GM12878 (cell line): ENCODE data around the gene C9orf72. TPM values are rescaled to one million over a fixed set of nuclear protein-coding genes. Genes with fewer than 3 reads are reported as not detected.

Experiments
- ATAC-seq: fragments of 200-7000 bp; cut with Tn5 transposase; 3 replicates; pipeline ENCODE4 v1.9.1; 2020; ENCODE audit warnings: mild to moderate bottlenecking, moderate library complexity
- BruUV-seq: library from RNA; stranded (reverse); fragments of 400-500 nt; replicated peaks from 2 replicates; lab custom pipeline; 2021; lab: Mats Ljungman, UMichigan
- CTCF ChIA-PET: fragments of 300-600 bp; sonication (Branson Sonifier 250); formaldehyde crosslinking; extraction: SDS; loops from one replicate; lab custom pipeline; 2021; ENCODE audit warnings: inconsistent platforms; lab: Yijun Ruan, JAX
- POLR2A ChIA-PET: fragments of 350-600 bp; formaldehyde crosslinking; extraction: SDS; loops from one replicate; lab custom pipeline; 2021; ENCODE audit warnings: inconsistent platforms; lab: Charles Lee
- RAD21 ChIA-PET: fragments of 300-600 bp; sonication (Branson Sonifier 250); formaldehyde crosslinking; loops from one replicate; lab custom pipeline; 2023; ENCODE audit warnings: antibody characterized with exemption; ENCODE audit not compliant: unreplicated experiment; lab: Charles Lee
- SMC1A ChIA-PET: fragments of 300-600 bp; sonication (Branson Sonifier 250); formaldehyde crosslinking; loops from one replicate; lab custom pipeline; 2023; ENCODE audit not compliant: unreplicated experiment, uncharacterized antibody; lab: Charles Lee
- DNase-seq: peaks from one replicate; pipeline ENCODE4 v3.0.0-alpha.2; 2011; ENCODE audit warnings: low read depth, low spot score
- FAIRE-seq: peaks from 3 replicates; lab custom pipeline; 2011; peaks lifted over from hg19 to GRCh38; lab: Jason Lieb, UNC
- H2AFZ ChIP-seq: 2 replicates; pipeline ENCODE4 v1.6.0; 2011; ENCODE audit warnings: low read depth, low read length, control low read depth; ENCODE audit not compliant: control insufficient read depth
- H3K27ac ChIP-seq: 2 replicates; pipeline ENCODE4 v1.5.1; 2011; ENCODE audit warnings: control low read depth; ENCODE audit not compliant: control insufficient read depth, insufficient read depth
- H3K27me3 ChIP-seq, 2 experiments: replicated peaks in 1 of 2; 2 replicates each; pipeline versions ENCODE4 v1.6.0 to v1.6.1; 2011; ENCODE audit warnings: low read length in 1 of 2; ENCODE audit not compliant: control insufficient read depth in 2 of 2, insufficient read depth in 2 of 2
- H3K36me3 ChIP-seq, 2 experiments: 2 replicates each; pipeline ENCODE4 v1.5.1; 2011; ENCODE audit warnings: low read length in 1 of 2; ENCODE audit not compliant: control insufficient read depth in 2 of 2, insufficient read depth in 2 of 2
- H3K4me1 ChIP-seq: 2 replicates; pipeline ENCODE4 v1.6.1; 2011; ENCODE audit warnings: mild to moderate bottlenecking, low read length, moderate library complexity, mixed read lengths; ENCODE audit not compliant: control insufficient read depth, insufficient read depth
- H3K4me2 ChIP-seq: 2 replicates; pipeline ENCODE4 v1.6.0; 2011; ENCODE audit warnings: control low read depth; ENCODE audit not compliant: control insufficient read depth, insufficient read depth
- H3K4me3 ChIP-seq: fragments of 200-600 bp; sonication (generic); 2 replicates; pipeline ENCODE4 v1.5.1; 2016
- H3K79me2 ChIP-seq: 2 replicates; pipeline ENCODE4 v1.6.0; 2011; ENCODE audit warnings: low read length; ENCODE audit not compliant: control insufficient read depth, insufficient read depth
- H3K9ac ChIP-seq: 2 replicates; pipeline ENCODE4 v1.8.0; 2011; ENCODE audit warnings: low read length, control low read depth, mixed read lengths; ENCODE audit not compliant: control insufficient read depth, insufficient read depth
- H3K9me3 ChIP-seq: replicated peaks from 3 replicates; pipeline ENCODE4 v1.5.1; 2011; ENCODE audit warnings: mild to moderate bottlenecking, low read length; ENCODE audit not compliant: control insufficient read depth, insufficient read depth
- H4K20me1 ChIP-seq: 2 replicates; pipeline ENCODE4 v1.6.0; 2011; ENCODE audit not compliant: control insufficient read depth, insufficient read depth
- BCLAF1 ChIP-seq: fragments of 450-650 bp; IDR thresholded peaks from 2 replicates; pipeline ENCODE4 v1.6.1; 2017; ENCODE audit warnings: antibody characterized with exemption, mild to moderate bottlenecking, moderate library complexity
- EZH2 ChIP-seq: IDR thresholded peaks from 2 replicates; pipeline ENCODE4 v1.6.1; 2012; ENCODE audit warnings: low read depth, mild to moderate bottlenecking, control low read depth, inconsistent platforms, low read length, borderline replicate concordance; ENCODE audit not compliant: control insufficient read depth
- IRF5 ChIP-seq: fragments of 450-650 bp; IDR thresholded peaks from 2 replicates; pipeline ENCODE4 v1.6.1; 2017; ENCODE audit warnings: borderline replicate concordance
- MYB ChIP-seq: fragments of 150-350 bp; IDR thresholded peaks from 2 replicates; pipeline ENCODE4 v1.6.1; 2014; ENCODE audit warnings: mild to moderate bottlenecking, low read depth, low read length, borderline replicate concordance
- NR2C2 ChIP-seq: IDR thresholded peaks from 2 replicates; pipeline ENCODE4 v1.6.1; 2011; ENCODE audit warnings: borderline replicate concordance, low read depth; ENCODE audit not compliant: control insufficient read depth, insufficient read length
- POLR2A ChIP-seq: IDR thresholded peaks from 2 replicates; pipeline ENCODE4 v1.6.1; 2011; ENCODE audit warnings: low read depth, mild to moderate bottlenecking, low read length
- POLR2AphosphoS5 ChIP-seq: IDR thresholded peaks from 2 replicates; pipeline ENCODE4 v1.6.1; 2011; ENCODE audit warnings: mild to moderate bottlenecking, low read length, inconsistent platforms
- RBBP5 ChIP-seq: fragments of 200-600 bp; sonication (generic); conservative IDR thresholded peaks from 2 replicates; pipeline ENCODE4 v1.6.1; 2016
- REST ChIP-seq: IDR thresholded peaks from 2 replicates; pipeline ENCODE4 v1.6.1; 2012; ENCODE audit warnings: mild to moderate bottlenecking, low read depth, low read length
- ZBED1 ChIP-seq: IDR thresholded peaks from 2 replicates; pipeline ENCODE4 v1.6.1; 2016; ENCODE audit warnings: borderline replicate concordance
- ZBTB33 ChIP-seq: fragments of 450-650 bp; IDR thresholded peaks from 2 replicates; pipeline ENCODE4 v1.6.1; 2017; ENCODE audit warnings: mild to moderate bottlenecking
- WGBS: methylation state at CpG from one replicate; pipeline ENCODE4 v1.1.6; 2016; ENCODE audit warnings: low lambda C conversion rate; ENCODE audit not compliant: insufficient replicate concordance, insufficient coverage; ENCODE audit errors: missing lambda C conversion rate; 5-methylcytosine and 5-hydroxymethylcytosine counted together
- in situ Hi-C: fragments of 300-500 bp; cut with MboI; formaldehyde crosslinking; loops from 9 replicates; pipeline ENCODE4 v1.14.3; 2018; ENCODE audit warnings: mixed read lengths
- intact Hi-C: fragments of 100-400 bp; cut with micrococcal nuclease; formaldehyde crosslinking; loops from one replicate; pipeline ENCODE4 v1.14.2; 2022; ENCODE audit not compliant: unreplicated experiment
- polyA plus RNA-seq, 11 experiments: library from polyadenylated mRNA; depleted of rRNA in 4 of 11; unstranded in 6 of 11; stranded (reverse) in 5 of 11; fragments of >200 nt; fragmentation: Nextera tagmentation in 4 of 11; fragmentation: Illumina TruSeq in 1 of 11; extraction: Ambion mirVana in 4 of 11; extraction: Trizol in 1 of 11; gene quantifications; 1 replicate in 1 of 11; 2 replicates in 10 of 11; pipeline versions ENCODE4 v1.2.1 to v1.2.3, GENCODE V29; 2011 to 2016; ENCODE audit warnings: inconsistent platforms in 2 of 11, missing spikeins in 2 of 11, low read depth in 1 of 11
- total RNA-seq, 4 experiments: library from RNA; depleted of rRNA in 3 of 4; stranded (reverse); fragments of >200 nt in 3 of 4; fragmentation: Illumina TruSeq in 1 of 4; extraction: Trizol in 1 of 4; gene quantifications; 2 replicates each; pipeline versions ENCODE4 v1.2.1 to v1.2.3, GENCODE V29; 2013 to 2021

The C9orf72 gene
- total and polyA plus RNA-seq, 10 of the 15 experiments (the other 5 are each of a cell fraction or from before 2014, with no cell fraction given), result 4.8 to 9.0 (median 6.4) TPM

GRCh38 chr9:27554712-27555111 is 18.6 kb downstream of the C9orf72 start:
- ChIA-PET POLR2A (no interaction called here), RAD21 (no interaction called here), CTCF (interaction anchor here (1.1 to 3.7 kb wide), 4 partner anchors 9 to 222 kb away, joined by 3 to 17 read pairs (median 4); no protein-coding TSS in a partner anchor), SMC1A (interaction anchor here (0.7 to 1.8 kb wide), 4 partner anchors 11 to 111 kb away, joined by 3 to 7 read pairs (median 4); partner anchors contain the start of gene IFNK)
- no peak overlapping the region for H3K27ac ChIP-seq
- FAIRE-seq (no peak), DNase-seq (no peak), ATAC-seq (no peak)
- H3K4me3 ChIP-seq, result no peak overlapping the region
- no TSS peak for BruUV-seq
- H3K9me3 ChIP-seq, result no peaks in the 10 kb centered on the region
- no peaks in the 10 kb centered on the region for H4K20me1 ChIP-seq
- peaks cover 0 to 2% of the 10 kb centered on the region in 2 experiments; a peak in 1 of 4 replicates for H3K36me3 ChIP-seq
- H3K79me2 ChIP-seq, result no peaks in the 10 kb centered on the region
- in situ Hi-C loops, result no loop called here
- intact Hi-C loops, result no loop called here
- no peak overlapping the region for H3K9ac ChIP-seq
- H3K4me2 ChIP-seq, result no peak overlapping the region
- no peak overlapping the region for H2AFZ ChIP-seq
- H3K4me1 ChIP-seq, result no peaks in the 10 kb centered on the region
- no peaks in the 10 kb centered on the region for H3K27me3 ChIP-seq
- WGBS, result 89% methylated on average over 1 of the region's 1 CpG
- no peak for TF ChIP-seq IRF5
- no peak for TF ChIP-seq POLR2A
- no peak for TF ChIP-seq EZH2
- no peak for TF ChIP-seq RBBP5
- TF ChIP-seq ZBTB33, result no peak
- no peak for TF ChIP-seq BCLAF1
- TF ChIP-seq NR2C2, result no peak
- no peak for TF ChIP-seq ZBED1
- no peak for TF ChIP-seq POLR2AphosphoS5
- no peak for TF ChIP-seq REST
- no peak for TF ChIP-seq MYB
